Stromal cell of bone marrow (primary cell): ENCODE measurements around the gene SORCS2.

Experiments
- DNase-seq: peaks from one replicate; pipeline ENCODE4 v3.0.0-alpha.2; 2012; ENCODE audit warnings: low read depth

Gene SORCS2

GRCh38 chr4:7652006-7652405 is 459.7 kb downstream of the SORCS2 start:
- DNase-seq = no peak

DNA sequence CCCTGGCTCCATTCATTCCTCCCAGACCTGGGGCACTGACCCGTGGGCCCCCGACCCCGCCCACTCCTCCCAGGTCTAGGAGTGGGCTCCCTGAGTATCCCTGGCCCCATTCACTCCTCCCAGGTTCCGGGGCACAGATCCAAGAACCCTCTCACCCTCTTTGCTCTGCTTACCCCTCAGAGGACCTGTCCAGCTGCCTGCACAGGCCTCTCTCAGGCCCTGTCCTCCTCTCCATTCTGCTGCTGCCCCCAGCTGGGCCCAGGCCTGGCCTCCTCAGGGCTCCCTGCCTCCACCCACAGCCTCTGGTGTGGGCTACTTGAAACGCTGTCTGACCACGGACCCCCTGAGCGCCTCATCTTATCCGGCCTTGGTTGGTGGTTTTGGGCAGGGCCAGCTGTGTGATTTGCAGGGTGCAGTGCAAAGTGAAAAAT is 460.1 kb downstream of the SORCS2 start:
- no peak for DNase-seq

DNA sequence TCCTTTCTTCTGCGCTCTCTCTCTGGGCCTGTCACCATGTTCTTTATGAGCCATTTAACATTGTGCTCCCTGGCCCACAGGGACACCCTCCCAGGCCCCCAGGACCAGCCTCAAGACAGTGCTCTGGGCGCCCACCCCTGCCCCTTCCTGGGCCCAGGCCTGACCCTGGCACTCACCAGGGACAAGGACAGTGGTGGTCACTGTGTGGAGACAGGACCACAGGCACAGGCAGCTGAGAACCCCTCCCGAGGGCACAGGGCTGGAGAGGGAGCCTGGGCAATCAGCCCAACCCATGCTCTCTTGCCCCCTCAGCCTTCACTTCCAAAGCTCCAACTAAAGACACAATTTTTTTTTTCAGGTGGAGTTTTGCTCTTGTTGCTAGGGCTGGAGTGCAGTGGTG is 460.6 kb downstream of the SORCS2 start:
- DNase-seq = no peak

GRCh38 chr4:7653510-7654369 is 461.4 kb downstream of the SORCS2 start:
- peak; percentile 9 for DNase-seq

DNA sequence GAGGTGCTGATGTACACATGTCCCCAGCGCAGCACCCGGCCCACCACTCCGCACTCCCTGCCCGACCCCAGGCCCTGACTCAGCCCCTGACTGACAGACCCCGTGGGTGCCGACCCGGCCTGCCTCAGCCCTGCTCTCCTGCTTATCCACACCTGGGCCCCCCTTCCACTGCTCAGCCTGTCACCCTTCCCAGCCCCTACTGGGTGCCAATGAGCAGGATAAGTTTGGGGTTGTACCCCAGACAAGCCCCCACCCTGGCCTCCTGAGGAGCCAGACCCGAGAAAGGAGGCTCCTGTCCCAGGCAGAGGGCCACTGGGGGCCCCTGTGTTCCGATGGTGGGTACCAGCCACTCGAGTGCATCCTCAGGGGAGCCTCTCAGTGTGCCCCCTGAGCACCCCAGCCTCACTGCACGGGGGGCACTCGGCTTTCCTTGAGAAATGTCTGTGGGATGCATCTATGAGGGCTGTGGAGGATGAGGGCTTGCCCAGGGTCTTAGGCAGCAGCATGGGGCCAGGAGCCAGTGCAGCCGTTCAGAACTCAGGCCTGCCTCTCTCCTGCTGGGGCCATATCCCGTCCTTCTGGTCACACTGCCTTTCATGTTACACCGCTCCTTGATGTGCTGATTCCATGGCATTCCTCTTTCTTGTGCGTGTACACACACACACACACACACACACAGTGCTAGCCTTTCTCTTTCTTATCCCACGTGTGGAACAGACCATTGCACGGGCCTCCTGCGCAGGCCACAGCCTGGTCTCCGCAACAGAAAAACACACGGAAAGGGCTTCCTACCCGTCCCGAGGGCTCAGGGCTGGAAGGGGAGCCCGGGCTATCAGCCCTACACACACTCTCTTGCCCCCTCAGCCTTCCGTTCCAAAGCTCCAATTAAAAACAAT is 462.5 kb downstream of the SORCS2 start:
- DNase-seq = no peak

DNA sequence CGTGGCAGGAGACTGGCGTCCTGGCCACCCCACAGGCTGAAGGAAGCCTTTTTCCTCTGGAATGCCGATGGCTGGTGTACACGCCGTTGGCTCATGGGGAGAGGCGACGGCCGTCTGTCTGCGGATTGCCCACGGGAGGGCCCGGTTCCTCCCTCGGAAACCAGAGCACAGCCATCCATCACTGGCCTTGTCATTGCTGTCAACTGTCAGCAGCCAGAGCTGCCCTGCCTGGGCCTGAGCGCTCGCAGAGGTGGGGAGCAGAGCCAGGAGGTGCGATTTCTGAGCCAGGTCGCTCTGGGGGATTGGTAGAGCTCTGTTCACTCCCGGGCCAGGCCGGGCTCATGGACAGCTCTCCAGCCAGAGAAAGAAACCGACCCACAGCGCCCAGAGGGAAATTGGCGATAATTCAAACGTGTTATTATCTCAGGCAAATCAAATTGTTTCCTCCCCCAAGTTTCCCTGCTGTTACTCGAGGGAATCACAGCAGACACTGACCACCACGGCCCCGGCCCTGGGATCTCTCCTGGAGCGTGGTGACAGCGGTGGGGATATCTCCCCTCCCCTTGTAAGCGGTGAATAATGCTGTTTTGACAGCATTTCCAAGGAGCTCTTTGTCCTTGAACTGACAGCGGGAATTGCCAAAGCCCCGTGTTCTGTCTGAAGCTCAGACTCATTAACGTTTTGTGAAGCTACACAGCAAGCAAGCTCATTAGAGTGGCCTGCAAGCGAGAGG is 463.3 kb downstream of the SORCS2 start:
- DNase-seq = no peak

- DNase-seq = no peak
These were observed 464.0 kb downstream of the SORCS2 start for GRCh38 chr4:7656244-7656800.

GRCh38 chr4:7657545-7658297 is 465.4 kb downstream of the SORCS2 start:
- no peak for DNase-seq

DNA sequence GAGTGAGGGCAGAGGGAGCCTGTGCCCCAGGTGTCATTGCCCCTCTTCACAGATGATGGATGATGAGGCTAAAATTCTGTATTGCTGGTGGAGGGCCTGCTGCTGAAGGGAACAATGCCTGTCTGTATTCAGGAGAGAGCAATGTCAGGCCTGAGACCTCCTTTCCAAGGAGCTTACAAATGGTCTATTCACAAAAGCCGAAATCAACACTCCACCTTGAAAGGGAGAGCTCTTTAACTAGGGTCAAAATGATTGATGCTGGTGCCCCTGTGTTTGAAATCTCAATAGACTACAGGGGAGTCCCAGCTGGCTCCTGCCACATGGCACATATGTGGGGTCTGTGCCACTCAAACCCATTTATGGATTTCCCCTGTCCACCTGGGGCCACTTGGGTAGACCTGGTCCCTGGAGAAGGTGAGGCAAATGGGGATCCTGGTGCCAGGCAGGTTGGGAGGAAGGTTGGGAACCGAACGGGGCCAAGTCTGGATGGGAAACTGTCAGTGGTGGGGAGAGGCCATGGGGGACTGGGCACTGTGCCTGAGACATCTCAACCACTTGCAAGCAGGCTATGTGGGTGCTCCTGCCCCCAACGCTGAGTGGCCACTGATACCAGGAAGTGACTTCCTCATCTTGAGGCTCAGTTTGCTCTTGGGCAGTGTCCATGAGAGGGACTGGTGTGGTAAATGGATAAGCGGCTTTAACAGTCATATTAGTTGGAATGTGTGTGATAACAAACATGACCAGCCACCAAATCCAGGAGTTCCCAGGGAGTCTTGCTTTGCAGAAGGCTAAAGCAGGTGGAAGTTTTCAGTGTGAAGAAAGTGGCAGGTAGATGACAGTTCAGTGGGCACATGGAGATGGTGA is 466.2 kb downstream of the SORCS2 start:
- DNase-seq = no peak

DNA sequence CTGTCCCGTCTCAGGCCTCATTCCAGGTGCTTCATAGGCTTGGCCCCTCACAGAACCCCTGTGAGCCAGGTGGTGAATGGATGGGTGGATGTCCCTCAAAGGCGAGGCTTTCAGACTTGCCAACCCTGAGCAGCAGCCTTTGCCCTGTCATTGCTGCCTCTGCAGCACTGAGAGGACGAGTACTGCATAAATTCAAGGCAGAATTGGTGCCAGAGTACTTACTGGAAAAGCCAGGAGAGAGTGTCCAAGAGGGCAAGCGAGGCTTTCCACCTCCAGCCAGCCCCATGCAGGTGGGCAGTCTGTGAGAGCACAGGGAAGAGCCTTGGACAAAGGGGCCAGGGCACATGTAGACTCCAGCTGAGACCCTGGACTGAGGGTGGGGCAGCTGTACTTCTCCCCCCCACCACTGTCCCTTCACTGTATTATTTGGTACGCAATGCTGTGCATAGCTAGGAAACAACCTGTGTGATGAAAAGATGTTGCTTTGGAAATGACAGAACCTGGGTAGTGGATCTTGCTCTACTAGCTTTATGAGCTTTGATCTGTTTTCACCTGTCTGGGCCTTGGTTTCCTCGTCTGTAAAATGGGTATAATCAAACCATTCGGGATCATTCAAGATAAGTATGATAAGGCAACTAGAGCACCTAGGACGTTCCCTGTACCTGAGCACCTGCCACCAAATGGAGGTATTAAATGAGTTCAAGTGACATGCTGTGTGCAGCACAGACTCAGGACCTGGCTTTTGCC is 467.3 kb downstream of the SORCS2 start:
- DNase-seq = no peak

GRCh38 chr4:7660176-7661039 is 468.1 kb downstream of the SORCS2 start:
- no peak for DNase-seq

DNA sequence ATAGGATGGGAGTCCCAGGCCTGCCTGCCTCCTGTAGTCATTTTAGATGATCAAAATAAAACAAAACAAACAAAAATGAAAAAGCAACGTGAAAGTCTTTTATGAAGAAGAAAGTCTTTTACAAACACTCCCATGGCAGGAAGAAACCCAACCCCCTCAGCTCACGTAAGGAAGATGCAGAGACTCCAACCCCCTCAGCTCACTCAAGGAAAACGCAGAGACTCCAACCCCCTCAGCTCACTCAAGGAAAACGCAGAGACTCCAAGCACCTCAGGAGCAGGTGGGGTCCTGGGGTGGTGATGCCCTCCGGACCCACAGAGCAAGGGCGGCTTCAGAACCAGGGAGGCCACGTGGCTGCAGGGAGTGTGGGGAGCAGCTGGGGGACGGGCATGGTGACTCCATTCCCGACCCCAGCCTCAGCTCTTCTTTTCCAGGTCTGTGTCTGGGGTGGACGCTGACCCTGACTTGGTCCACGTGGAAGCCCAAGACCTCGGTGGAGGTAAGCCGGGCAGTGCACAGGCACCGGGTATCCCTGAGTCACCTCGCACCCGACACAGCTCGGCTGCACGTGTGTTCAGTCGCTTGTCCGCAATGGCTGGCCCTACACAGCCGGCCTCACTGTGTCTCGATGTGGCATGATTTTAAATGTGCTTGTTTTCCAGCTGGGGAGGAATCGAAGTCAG is 468.9 kb downstream of the SORCS2 start:
- DNase-seq = no peak

GRCh38 chr4:7661846-7662506 is 469.6 kb downstream of the SORCS2 start:
- no peak for DNase-seq

DNA sequence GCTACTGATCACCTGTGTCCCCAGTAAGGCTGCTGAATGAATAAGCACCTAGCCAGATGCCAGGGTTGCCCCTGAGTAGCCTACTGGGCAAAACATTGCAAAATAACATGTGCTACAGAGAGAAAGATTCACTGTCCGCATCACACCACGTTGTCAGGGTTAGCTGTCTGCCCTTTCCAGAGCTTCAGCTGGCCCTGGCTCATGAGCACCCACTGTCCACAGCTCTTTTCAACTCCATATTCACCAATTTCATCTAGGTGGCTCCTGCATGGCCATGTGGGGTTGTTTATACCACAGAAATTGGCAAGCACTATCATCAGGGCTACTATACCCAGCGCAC is 470.1 kb downstream of the SORCS2 start:
- DNase-seq = no peak

GRCh38 chr4:7663075-7663541 is 470.8 kb downstream of the SORCS2 start:
- no peak for DNase-seq

DNA sequence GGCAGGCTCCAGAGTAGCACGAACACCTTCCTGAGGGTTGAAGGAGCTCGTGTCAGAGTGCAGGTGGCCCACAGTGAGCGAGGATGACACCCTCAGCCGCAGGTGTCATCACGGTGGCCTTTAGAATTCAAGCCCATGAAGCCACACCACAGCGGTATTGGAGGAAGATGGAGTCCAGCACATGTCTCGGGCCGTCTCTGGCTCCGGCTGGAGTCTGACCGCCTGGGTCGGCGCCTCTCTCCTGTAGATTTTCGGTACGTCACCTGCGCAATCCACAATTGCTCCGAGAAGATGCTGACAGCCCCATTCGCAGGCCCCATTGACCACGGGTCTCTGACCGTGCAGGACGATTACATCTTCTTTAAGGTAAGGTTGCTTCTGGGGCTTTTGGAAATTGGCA is 471.8 kb downstream of the SORCS2 start:
- no peak for DNase-seq

DNA sequence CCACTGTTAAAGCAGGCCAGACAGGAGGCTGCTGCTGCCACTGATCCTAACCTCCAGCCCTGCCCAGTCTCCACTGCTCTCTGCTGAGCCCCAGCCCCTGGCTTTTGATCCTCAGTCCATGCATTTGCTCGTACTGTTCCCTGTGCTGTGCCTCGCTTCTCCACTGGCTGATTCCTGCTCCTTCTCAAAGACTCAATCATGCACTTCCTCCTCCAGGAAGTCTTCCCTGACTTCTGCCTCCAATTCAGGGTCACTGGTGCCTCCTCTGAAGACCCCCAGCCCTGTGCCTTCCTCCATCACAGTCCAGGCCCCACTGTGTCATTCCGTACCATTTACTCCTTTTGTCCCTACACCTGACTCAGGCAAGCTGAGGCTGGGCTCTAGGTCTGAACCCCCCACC is 473.0 kb downstream of the SORCS2 start:
- no peak for DNase-seq
